DOHH2 (cell line): Measurements from ENCODE around the gene PXN.

Experiments
- CTCF ChIP-seq: fragments of 200-600 bp; sonication (generic); IDR thresholded peaks from one replicate; pipeline ENCODE4 v1.5.1; 2014; ENCODE audit warnings: antibody characterized with exemption, mild to moderate bottlenecking, low read depth, low read length; ENCODE audit not compliant: poor library complexity, severe bottlenecking
- EZH2phosphoT487 ChIP-seq: fragments of 200-600 bp; sonication (generic); IDR thresholded peaks from 2 replicates; pipeline ENCODE4 v1.6.1; 2017; ENCODE audit warnings: borderline replicate concordance, mild to moderate bottlenecking, antibody characterized with exemption, low read length, moderate library complexity, mixed read lengths

DNA sequence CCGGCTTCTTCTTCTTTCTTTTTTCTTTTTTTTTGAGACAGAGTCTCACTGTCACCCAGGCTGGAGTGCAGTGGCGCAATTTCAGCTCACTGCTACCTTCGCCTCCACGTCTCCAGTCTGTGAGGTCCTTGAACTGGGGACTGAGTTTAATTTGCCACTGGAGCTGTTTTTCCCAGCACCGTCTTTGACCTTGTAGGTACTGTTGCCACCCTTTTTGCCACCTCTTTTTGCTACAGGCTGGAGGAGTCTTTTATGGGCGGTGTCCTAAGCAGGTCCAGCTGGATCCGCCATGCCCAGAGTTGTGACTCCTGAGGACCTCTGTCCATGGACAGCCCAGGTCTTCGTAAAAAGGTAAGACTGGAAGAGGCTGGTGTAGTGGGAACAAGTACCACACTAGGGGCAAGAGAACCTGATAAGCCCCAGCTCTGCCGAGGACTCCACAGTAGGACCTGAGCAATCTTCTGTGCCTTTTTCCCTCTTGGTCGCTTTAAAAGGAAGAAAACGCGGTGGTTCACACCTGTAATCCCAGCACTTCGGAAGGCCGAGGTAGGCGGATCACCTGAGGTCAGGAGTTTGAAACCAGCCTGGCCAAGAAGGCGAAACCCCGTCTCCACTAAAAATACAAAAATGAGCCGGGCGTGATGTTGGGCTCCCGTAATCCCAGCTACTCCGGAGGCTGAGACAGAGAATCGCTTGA, 25.2 kb upstream of the PXN start:
- TF ChIP-seq CTCF (no peak), EZH2phosphoT487 (no peak)
